ENCODE results near the gene FGD5.

Gene FGD5

DNA sequence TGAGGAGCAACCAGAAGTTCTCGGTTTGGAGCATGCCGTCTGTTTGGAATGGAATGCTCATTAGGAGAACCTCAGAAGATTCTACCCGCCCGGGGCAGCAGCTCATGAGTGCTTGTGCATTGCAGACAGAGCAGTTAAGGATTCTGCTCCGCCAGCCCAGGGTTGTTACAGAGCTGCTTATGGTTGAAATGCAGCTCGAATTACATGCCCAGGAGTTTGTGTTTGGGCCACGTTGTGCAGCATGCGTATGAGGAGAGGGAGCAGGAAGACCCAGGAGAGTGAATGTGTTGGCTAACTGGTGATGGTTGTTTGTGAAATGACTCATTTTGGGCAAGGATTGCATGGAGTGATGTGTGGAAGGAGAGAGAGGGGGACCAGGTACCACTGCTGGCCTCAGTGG, 9.0 kb downstream of the FGD5 start:
- H3K27ac ChIP-seq (ENCODE audit: low read length): no peak overlapping the region
- no peaks in the 10 kb centered on the region for H3K9me3 ChIP-seq (ENCODE audit: control insufficient read depth, insufficient read depth, low read length)
- H3K4me1 ChIP-seq (ENCODE audit: control insufficient read depth, insufficient read depth, low read length): peaks cover 4% of the 10 kb centered on the region; the same call in 1 of the 2 replicates
- H3K4me3 ChIP-seq (ENCODE audit: low read length): no peak overlapping the region
- no peaks in the 10 kb centered on the region for H3K36me3 ChIP-seq (ENCODE audit: control insufficient read depth, insufficient read depth, low read length)
- no peak for DNase-seq (ENCODE audit: low read depth, low spot score)
- no CpG with 5 or more reads among the region's 8 CpGs for WGBS (ENCODE audit: insufficient coverage, insufficient read length)
- no peaks in the 10 kb centered on the region for H3K27me3 ChIP-seq (ENCODE audit: control insufficient read depth, insufficient read depth, low read length)

DNA sequence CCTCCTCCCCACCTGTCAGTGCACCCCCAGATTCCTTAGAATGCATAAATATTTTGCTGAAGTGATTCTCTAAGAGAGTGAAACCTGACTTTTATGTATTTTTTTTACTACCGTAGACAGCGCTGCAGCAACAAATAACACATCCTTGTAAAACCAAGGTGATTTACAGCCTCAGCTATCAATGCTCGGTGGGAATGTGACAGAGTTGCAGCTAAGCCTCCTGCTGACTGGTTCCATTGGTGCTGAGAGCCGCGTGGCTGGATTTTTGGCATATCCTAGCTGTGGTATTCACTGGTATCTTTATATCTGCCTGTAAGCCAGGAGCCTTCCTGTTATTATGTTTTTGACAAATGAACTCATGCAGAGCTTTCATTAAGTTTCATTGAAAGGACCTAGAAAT, 11.0 kb downstream of the FGD5 start:
- H3K9me3 ChIP-seq (ENCODE audit: control insufficient read depth, insufficient read depth, low read length): no peaks in the 10 kb centered on the region
- H3K27me3 ChIP-seq (ENCODE audit: control insufficient read depth, insufficient read depth, low read length): no peaks in the 10 kb centered on the region
- DNase-seq (ENCODE audit: low read depth, low spot score): no peak
- H3K4me3 ChIP-seq (ENCODE audit: low read length): no peak overlapping the region
- no CpG with 5 or more reads among the region's 5 CpGs for WGBS (ENCODE audit: insufficient coverage, insufficient read length)
- H3K36me3 ChIP-seq (ENCODE audit: control insufficient read depth, insufficient read depth, low read length): no peaks in the 10 kb centered on the region
- no peak overlapping the region for H3K27ac ChIP-seq (ENCODE audit: low read length)
- H3K4me1 ChIP-seq (ENCODE audit: control insufficient read depth, insufficient read depth, low read length): 0 out of 2 replicates have a peak, but pooled peaks cover 2% of the 10 kb centered on the region

DNA sequence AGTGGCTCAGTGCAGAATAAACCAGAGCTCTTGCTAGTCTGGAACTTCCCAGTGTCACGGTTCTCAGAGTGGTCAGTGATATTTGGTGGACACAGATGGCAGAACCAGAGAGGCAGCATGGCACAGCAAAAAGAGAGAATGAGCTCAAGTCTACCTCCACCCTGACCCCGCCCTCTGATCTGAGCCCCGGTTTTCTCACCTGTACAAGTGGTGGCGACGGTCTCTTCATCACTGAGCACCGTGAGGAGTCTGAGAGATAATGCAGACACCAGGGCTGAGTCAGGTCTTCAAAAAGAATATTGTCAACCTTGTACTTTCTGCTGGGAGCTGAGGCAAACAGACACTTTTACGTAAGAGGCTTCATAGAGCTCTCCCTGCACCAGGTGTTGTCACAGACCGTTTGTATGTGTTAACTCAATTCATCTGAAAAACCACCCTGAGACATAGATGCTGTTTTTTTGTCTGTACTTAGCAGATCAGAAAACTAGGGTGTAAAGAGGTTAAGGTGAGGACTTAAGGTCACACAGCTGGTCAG, 13.2 kb downstream of the FGD5 start:
- Histone ChIP-seq H3K9me3 (ENCODE audit: control insufficient read depth, insufficient read depth, low read length) (no peaks in the 10 kb centered on the region), H3K36me3 (ENCODE audit: control insufficient read depth, insufficient read depth, low read length) (no peaks in the 10 kb centered on the region), H3K4me3 (ENCODE audit: low read length) (no peak overlapping the region), H3K4me1 (ENCODE audit: control insufficient read depth, insufficient read depth, low read length) (peaks cover 3% of the 10 kb centered on the region; the same call in 1 of the 2 replicates), H3K27ac (ENCODE audit: low read length) (no peak overlapping the region), H3K27me3 (ENCODE audit: control insufficient read depth, insufficient read depth, low read length) (no peaks in the 10 kb centered on the region)
- no peak for DNase-seq (ENCODE audit: low read depth, low spot score)
- WGBS (ENCODE audit: insufficient coverage, insufficient read length): no CpG with 5 or more reads among the region's 8 CpGs

DNA sequence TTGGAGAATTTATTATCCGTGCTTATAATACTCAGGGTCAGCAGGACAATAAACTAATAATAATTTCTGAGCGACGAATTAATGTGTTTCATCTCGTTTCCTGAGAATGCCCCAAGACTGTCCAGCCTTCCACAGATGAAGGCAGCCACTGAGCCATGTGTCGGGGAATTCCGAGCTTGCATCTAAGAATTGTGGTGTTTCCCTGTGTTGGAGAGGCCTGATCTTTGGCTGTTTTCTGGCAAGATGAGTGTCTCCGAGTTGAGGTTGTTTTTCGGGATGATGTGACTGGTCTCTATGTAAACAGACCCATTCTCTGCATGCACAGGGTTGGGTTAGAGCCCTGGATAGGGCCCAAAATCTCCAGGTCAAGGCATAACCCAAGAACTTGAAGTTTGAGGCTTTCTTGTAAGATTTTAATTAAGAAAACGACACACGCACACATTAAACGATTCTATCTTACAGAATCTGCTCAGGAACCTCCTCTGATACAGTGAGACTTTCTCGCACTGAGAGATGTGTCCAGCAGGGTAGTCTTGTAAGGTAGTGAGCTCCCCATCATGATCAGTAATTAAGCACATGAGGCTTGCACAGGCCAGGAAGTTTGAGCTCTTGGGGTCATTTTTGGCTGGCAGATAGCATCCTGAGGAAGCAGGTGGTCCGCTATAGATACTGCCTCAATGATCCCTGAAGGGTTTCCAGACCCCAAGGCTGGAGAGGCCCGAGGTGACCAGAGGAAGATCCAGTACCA, 14.4 kb downstream of the FGD5 start:
- DNase-seq (ENCODE audit: low read depth, low spot score): no peak
- Histone ChIP-seq H3K36me3 (ENCODE audit: control insufficient read depth, insufficient read depth, low read length) (no peaks in the 10 kb centered on the region), H3K9me3 (ENCODE audit: control insufficient read depth, insufficient read depth, low read length) (no peaks in the 10 kb centered on the region), H3K4me1 (ENCODE audit: control insufficient read depth, insufficient read depth, low read length) (peaks cover 1% of the 10 kb centered on the region; the same call in 1 of the 2 replicates), H3K27me3 (ENCODE audit: control insufficient read depth, insufficient read depth, low read length) (no peaks in the 10 kb centered on the region), H3K27ac (ENCODE audit: low read length) (no peak overlapping the region), H3K4me3 (ENCODE audit: low read length) (no peak overlapping the region)
- no CpG with 5 or more reads among the region's 14 CpGs for WGBS (ENCODE audit: insufficient coverage, insufficient read length)

DNA sequence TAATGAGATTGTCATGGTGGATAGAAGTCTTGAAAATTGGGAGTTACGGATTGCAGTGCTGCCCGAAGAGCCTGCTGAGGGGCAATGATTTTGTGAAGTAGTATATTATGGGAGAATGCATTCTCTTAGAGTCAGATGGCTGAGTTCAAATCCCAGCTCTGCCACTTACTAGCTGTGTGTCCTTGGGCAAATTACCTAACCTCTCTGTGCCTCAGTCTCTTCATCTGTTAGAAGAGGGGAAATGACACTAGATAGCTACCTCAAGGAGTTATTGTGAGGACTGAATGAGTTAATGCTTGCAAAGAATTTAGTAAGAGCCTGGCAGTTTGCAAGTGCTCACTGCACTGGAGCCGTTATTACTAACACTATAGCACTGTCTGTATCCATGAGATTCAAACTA, 15.4 kb downstream of the FGD5 start:
- no peak overlapping the region for H3K27ac ChIP-seq (ENCODE audit: low read length)
- WGBS (ENCODE audit: insufficient coverage, insufficient read length): no CpG with 5 or more reads among the region's 3 CpGs
- no peaks in the 10 kb centered on the region for H3K36me3 ChIP-seq (ENCODE audit: control insufficient read depth, insufficient read depth, low read length)
- DNase-seq (ENCODE audit: low read depth, low spot score): no peak
- no peaks in the 10 kb centered on the region for H3K27me3 ChIP-seq (ENCODE audit: control insufficient read depth, insufficient read depth, low read length)
- H3K9me3 ChIP-seq (ENCODE audit: control insufficient read depth, insufficient read depth, low read length): no peaks in the 10 kb centered on the region
- no peak overlapping the region for H3K4me3 ChIP-seq (ENCODE audit: low read length)
- H3K4me1 ChIP-seq (ENCODE audit: control insufficient read depth, insufficient read depth, low read length): peaks cover 3% of the 10 kb centered on the region; the same call in 1 of the 2 replicates

DNA sequence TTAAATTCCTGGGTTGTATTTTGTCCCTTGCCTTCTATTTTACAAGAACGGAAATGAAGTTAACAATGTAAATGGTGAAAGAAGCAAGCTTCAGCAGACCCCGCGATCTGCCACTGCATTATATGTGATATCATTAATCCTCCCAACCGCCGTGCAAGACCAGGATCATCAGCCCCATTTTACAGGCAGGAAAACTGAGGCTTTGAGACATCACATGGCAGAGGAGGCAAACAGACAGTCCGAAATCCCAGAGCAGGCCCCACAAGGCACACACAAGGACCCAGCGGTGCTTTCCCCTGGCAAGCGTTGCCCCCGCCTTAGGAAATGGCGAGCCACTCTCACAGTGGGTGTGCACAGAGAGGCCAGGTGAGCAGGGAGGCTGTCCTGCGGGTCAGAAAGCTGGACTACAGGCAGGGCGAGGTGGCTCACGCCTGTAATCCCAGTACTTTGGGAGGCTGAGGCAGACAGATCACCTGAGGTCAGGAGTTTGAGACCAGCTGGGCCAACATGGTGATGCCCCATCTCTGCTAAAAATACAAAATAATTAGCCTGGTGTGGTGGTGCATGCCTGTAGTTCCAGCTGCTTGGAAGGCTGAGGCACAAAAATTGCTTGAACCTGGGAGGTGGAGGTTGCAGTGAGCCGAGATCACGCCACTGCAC, 16.2 kb downstream of the FGD5 start:
- no peak for DNase-seq (ENCODE audit: low read depth, low spot score)
- Histone ChIP-seq H3K36me3 (ENCODE audit: control insufficient read depth, insufficient read depth, low read length) (no peaks in the 10 kb centered on the region), H3K27me3 (ENCODE audit: control insufficient read depth, insufficient read depth, low read length) (no peaks in the 10 kb centered on the region), H3K9me3 (ENCODE audit: control insufficient read depth, insufficient read depth, low read length) (no peaks in the 10 kb centered on the region), H3K4me3 (ENCODE audit: low read length) (no peak overlapping the region), H3K4me1 (ENCODE audit: control insufficient read depth, insufficient read depth, low read length) (peaks cover 4% of the 10 kb centered on the region; the same call in 1 of the 2 replicates), H3K27ac (ENCODE audit: low read length) (no peak overlapping the region)
- WGBS (ENCODE audit: insufficient coverage, insufficient read length): no CpG with 5 or more reads among the region's 15 CpGs

DNA sequence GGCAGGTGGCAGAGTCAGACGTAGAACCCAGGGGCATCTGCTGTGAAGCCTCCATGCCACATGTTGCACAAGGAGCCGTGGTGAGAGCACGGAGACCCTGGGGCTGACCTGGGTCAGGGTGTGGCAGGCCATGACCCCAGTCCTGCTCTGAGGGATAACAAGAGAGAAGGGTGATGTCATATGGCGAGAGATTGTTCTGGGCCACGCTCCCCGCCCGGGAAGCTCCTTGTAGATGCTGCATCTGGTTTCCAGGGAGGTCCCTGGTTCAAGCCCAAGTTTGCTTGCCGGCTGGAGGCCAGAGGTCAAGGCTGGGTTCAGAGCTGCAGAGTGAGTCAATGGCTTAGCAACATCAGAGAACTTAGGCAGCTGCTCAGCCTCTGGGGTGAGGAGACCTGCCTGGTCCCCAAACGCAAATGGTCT, 17.3 kb downstream of the FGD5 start:
- no peaks in the 10 kb centered on the region for H3K27me3 ChIP-seq (ENCODE audit: control insufficient read depth, insufficient read depth, low read length)
- WGBS (ENCODE audit: insufficient coverage, insufficient read length): no CpG with 5 or more reads among the region's 9 CpGs
- DNase-seq (ENCODE audit: low read depth, low spot score): no peak
- H3K27ac ChIP-seq (ENCODE audit: low read length): no peak overlapping the region
- H3K4me1 ChIP-seq (ENCODE audit: control insufficient read depth, insufficient read depth, low read length): peaks cover 4% of the 10 kb centered on the region; the same call in 1 of the 2 replicates
- no peaks in the 10 kb centered on the region for H3K9me3 ChIP-seq (ENCODE audit: control insufficient read depth, insufficient read depth, low read length)
- H3K4me3 ChIP-seq (ENCODE audit: low read length): no peak overlapping the region
- no peaks in the 10 kb centered on the region for H3K36me3 ChIP-seq (ENCODE audit: control insufficient read depth, insufficient read depth, low read length)

DNA sequence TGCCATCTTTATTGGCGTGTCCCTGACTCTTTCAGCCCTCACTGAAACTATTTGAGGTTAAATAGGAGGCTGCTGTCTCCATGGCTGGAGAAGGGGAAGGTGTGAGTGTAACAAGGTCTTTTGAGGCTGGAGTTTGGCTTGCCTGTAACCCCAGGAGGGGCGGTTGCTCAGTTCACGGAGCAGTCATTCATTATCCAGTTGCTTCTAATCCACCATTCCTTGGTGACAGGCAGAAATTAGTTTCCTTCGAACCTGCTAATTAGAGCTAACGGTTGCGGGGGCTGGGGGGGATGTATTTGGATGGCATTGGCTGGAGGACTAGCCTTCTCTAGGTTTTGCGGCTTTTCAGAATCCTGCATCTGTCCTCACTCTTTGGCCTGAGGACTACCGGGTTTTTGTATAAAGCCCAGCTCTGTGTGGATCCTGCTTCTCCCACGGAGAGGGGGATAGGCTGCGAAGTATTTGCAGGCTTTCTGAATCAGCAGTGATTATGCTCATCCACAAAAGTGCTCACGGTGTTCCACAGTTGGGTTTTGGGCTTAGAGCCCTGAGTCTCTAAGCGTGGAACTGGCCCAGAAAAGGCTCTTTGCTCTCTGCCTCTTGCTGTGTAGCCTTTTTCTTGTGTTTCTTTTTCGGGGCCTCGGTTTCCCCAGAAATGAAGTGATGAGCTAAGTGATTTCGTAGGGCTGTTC, 18.6 kb downstream of the FGD5 start:
- Histone ChIP-seq H3K27ac (ENCODE audit: low read length) (no peak overlapping the region), H3K9me3 (ENCODE audit: control insufficient read depth, insufficient read depth, low read length) (no peaks in the 10 kb centered on the region), H3K4me3 (ENCODE audit: low read length) (no peak overlapping the region), H3K36me3 (ENCODE audit: control insufficient read depth, insufficient read depth, low read length) (no peaks in the 10 kb centered on the region), H3K4me1 (ENCODE audit: control insufficient read depth, insufficient read depth, low read length) (peaks cover 4% of the 10 kb centered on the region; the same call in 1 of the 2 replicates), H3K27me3 (ENCODE audit: control insufficient read depth, insufficient read depth, low read length) (no peaks in the 10 kb centered on the region)
- DNase-seq (ENCODE audit: low read depth, low spot score): no peak
- WGBS (ENCODE audit: insufficient coverage, insufficient read length): no CpG with 5 or more reads among the region's 15 CpGs

DNA sequence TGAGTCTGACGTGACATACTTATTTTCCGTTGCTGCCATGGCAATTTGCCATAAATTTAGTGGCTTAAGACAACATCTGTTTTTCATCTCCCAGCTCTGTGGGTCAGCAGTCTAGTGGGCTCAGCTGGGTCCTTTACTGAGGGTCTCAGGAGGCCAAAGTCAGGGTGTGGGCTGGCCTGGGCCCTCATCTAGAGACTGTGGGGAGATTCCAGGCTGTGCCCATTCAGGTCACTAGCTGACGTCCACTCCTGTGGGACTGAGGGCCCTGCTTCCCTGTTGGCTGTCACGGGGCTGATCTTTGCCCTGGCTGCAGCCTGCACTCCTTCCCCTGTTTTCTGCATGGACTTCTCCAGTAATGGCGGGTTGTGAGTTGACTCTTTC, 19.1 kb downstream of the FGD5 start:
- Histone ChIP-seq H3K27me3 (ENCODE audit: control insufficient read depth, insufficient read depth, low read length) (no peaks in the 10 kb centered on the region), H3K9me3 (ENCODE audit: control insufficient read depth, insufficient read depth, low read length) (no peaks in the 10 kb centered on the region), H3K4me3 (ENCODE audit: low read length) (no peak overlapping the region), H3K27ac (ENCODE audit: low read length) (no peak overlapping the region), H3K36me3 (ENCODE audit: control insufficient read depth, insufficient read depth, low read length) (no peaks in the 10 kb centered on the region), H3K4me1 (ENCODE audit: control insufficient read depth, insufficient read depth, low read length) (peaks cover 4% of the 10 kb centered on the region; the same call in 1 of the 2 replicates)
- DNase-seq (ENCODE audit: low read depth, low spot score): no peak
- no CpG with 5 or more reads among the region's 5 CpGs for WGBS (ENCODE audit: insufficient coverage, insufficient read length)

DNA sequence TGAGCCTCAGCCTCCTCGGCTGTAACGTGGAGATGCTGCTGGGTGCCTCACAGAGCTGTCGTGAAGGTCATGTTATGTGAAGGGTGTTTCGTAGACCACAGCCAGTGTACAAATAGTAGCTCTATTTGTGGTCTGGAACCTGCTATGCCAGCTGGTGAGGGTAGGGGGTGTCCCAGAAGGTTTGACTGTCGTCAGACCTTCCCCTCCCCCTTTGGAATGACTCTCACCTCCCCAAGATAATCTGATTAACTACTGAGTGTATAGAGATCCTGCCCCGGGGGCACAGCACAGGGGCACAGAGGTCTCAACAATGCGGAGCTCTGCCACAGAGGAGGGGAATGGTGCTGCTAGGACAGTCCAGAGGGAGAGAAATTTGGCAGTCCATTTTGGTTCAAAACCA, 20.5 kb downstream of the FGD5 start:
- Histone ChIP-seq H3K4me3 (ENCODE audit: low read length) (no peak overlapping the region), H3K9me3 (ENCODE audit: control insufficient read depth, insufficient read depth, low read length) (no peaks in the 10 kb centered on the region), H3K27ac (ENCODE audit: low read length) (no peak overlapping the region), H3K36me3 (ENCODE audit: control insufficient read depth, insufficient read depth, low read length) (no peaks in the 10 kb centered on the region), H3K27me3 (ENCODE audit: control insufficient read depth, insufficient read depth, low read length) (no peaks in the 10 kb centered on the region), H3K4me1 (ENCODE audit: control insufficient read depth, insufficient read depth, low read length) (peaks cover 4% of the 10 kb centered on the region; the same call in 1 of the 2 replicates)
- DNase-seq (ENCODE audit: low read depth, low spot score): no peak
- WGBS (ENCODE audit: insufficient coverage, insufficient read length): no CpG with 5 or more reads among the region's 7 CpGs
